Natural killer cell (primary cell): Measurements from ENCODE around the gene CHMP1B. TPM values are rescaled to one million over a fixed set of nuclear protein-coding genes. Genes with fewer than 3 reads are reported as not detected.

Experiments
- ATAC-seq, 3 donors: fragments of 150-1000 bp in 2 of 3; fragments of 200-7000 bp in 1 of 3; cut with Tn5 transposase; 1 replicate in 1 of 3; 2 replicates in 2 of 3; pipeline ENCODE4 v1.10.0; 2021; ENCODE audit warnings: mild to moderate bottlenecking in 2 of 3, moderate library complexity in 2 of 3
- DNase-seq, 2 donors: peaks; one replicate each; pipeline versions ENCODE4 v3.0.0 to v3.0.0-alpha.2; 2013 to 2021; ENCODE audit warnings: mixed read lengths in 1 of 2
- H3K27ac ChIP-seq: one replicate; pipeline ENCODE4 v1.5.1; 2013; ENCODE audit warnings: mild to moderate bottlenecking, low read length
- H3K27me3 ChIP-seq: one replicate; pipeline ENCODE4 v1.6.1; 2013; ENCODE audit warnings: low read length; ENCODE audit not compliant: control insufficient read depth, insufficient read depth
- H3K36me3 ChIP-seq: one replicate; pipeline ENCODE4 v1.6.1; 2013; ENCODE audit warnings: low read length; ENCODE audit not compliant: control insufficient read depth, insufficient read depth
- H3K4me1 ChIP-seq: one replicate; pipeline ENCODE4 v1.6.1; 2013; ENCODE audit warnings: low read length; ENCODE audit not compliant: control insufficient read depth, insufficient read depth
- H3K4me3 ChIP-seq: one replicate; pipeline ENCODE4 v1.5.1; 2013; ENCODE audit warnings: low read length
- H3K9me3 ChIP-seq: one replicate; pipeline ENCODE4 v1.6.1; 2013; ENCODE audit warnings: low read length; ENCODE audit not compliant: control insufficient read depth, insufficient read depth
- H3K27ac Mint-ChIP-seq, 2 donors: one replicate each; pipeline ENCODE4 v1.8.0; 2022; ENCODE audit warnings: mild to moderate bottlenecking in 2 of 2, mixed read lengths in 2 of 2, moderate library complexity in 1 of 2
- H3K27me3 Mint-ChIP-seq, 2 donors: one replicate each; pipeline ENCODE4 v1.8.0; 2022; ENCODE audit warnings: low read depth in 2 of 2, mixed read lengths in 2 of 2
- H3K36me3 Mint-ChIP-seq: one replicate; pipeline ENCODE4 v1.8.0; 2022; ENCODE audit warnings: mixed read lengths
- H3K4me1 Mint-ChIP-seq, 2 donors: one replicate each; pipeline ENCODE4 v1.8.0; 2022; ENCODE audit warnings: mixed read lengths in 2 of 2
- H3K4me3 Mint-ChIP-seq: one replicate; pipeline ENCODE4 v1.8.0; 2022; ENCODE audit warnings: mild to moderate bottlenecking, moderate library complexity, mixed read lengths
- H3K9me3 Mint-ChIP-seq, 2 donors: one replicate each; pipeline ENCODE4 v1.8.0; 2022; ENCODE audit warnings: mixed read lengths in 2 of 2
- CTCF ChIP-seq: fragments of 200-600 bp; IDR thresholded peaks from one replicate; pipeline ENCODE4 v1.8.0; 2022; ENCODE audit warnings: antibody characterized with exemption
- WGBS: methylation state at CpG from one replicate; pipeline ENCODE4 v1.1.7; 2013; ENCODE audit warnings: missing lambda C conversion rate; ENCODE audit not compliant: insufficient coverage; 5-methylcytosine and 5-hydroxymethylcytosine counted together
- intact Hi-C: fragments of 100-400 bp; cut with micrococcal nuclease; formaldehyde crosslinking; loops from one replicate; pipeline ENCODE4 v1.14.2; 2022
- total RNA-seq, 4 donors: library from RNA; stranded (reverse); fragments of 120-200 nt in 1 of 4; gene quantifications; one replicate each; pipeline versions ENCODE4 v1.2.3 to v1.2.4, GENCODE V29; 2013 to 2022

Gene CHMP1B
- total RNA-seq, 3 donors from 2014 or later (not counting 1 experiment from before 2014, with no cell fraction given) = 99.4 to 132 (median 110) TPM

DNA sequence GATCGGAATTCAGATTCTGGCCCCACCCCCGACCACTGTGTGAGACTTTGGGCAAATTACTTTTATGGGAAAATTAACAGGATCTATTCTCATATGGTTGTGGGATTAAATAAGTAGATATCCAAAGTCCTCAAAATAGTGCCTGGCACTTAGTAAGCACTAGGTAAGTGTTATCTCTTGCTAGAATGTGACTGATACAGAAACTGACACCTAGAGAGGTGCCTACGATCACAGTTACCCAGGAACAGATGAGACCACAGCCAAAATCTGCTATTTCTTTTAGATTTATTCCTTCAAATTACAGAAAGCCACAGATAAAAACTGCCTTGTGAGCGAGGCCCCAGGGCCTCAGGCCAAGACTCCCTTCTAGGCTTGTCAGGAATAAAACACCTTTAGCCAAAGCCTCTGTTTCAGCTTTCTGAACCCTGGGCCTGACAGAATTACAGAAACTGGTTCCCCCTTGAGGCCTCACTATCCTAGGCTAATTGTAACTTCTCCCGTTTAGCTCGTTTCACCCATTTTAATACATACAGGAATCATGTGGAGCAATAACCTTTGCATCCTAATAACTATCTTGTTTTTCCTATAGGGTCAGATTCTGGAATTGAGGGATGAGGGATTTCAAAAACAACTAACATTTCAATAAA, 22.3 kb upstream of the CHMP1B start:
- Mint-ChIP-seq H3K36me3 (no peaks in the 10 kb centered on the region), H3K9me3 (no peaks in the 10 kb centered on the region), H3K4me3 (no peak overlapping the region), H3K4me1 (peaks cover 6 to 11% of the 10 kb centered on the region in 2 donors), H3K27me3 (no peaks in the 10 kb centered on the region), H3K27ac (peak overlapping the region; percentile 55 to 86)
- TF ChIP-seq CTCF = no peak
- no peaks in the 10 kb centered on the region for H3K4me1 ChIP-seq
- 64% methylated on average over 5 of the region's 6 CpGs for WGBS
- no peak overlapping the region for H3K4me3 ChIP-seq
- H3K27me3 ChIP-seq = no peaks in the 10 kb centered on the region
- DNase-seq (peak in 1 of 2 donors; percentile 15), ATAC-seq (peak; percentile 82 to 95 (median 94))
- no peaks in the 10 kb centered on the region for H3K9me3 ChIP-seq
- no peaks in the 10 kb centered on the region for H3K36me3 ChIP-seq
- intact Hi-C loops = no loop called here
- peak overlapping the region; percentile 63 for H3K27ac ChIP-seq

- WGBS = 100% methylated on average over 2 of the region's 4 CpGs
- DNase-seq (no peak), ATAC-seq (no peak)
- no peak for TF ChIP-seq CTCF
- H3K4me3 ChIP-seq = no peak overlapping the region
- peaks cover 6 to 11% of the 10 kb centered on the region in 2 donors for H3K4me1 Mint-ChIP-seq
- no peaks in the 10 kb centered on the region for H3K4me1 ChIP-seq
- no peaks in the 10 kb centered on the region for H3K9me3 ChIP-seq
- H3K27me3 Mint-ChIP-seq = no peaks in the 10 kb centered on the region
- H3K27me3 ChIP-seq = no peaks in the 10 kb centered on the region
- H3K36me3 Mint-ChIP-seq = no peaks in the 10 kb centered on the region
- no peak overlapping the region for H3K27ac Mint-ChIP-seq
- intact Hi-C loops = no loop called here
- no peaks in the 10 kb centered on the region for H3K36me3 ChIP-seq
- no peak overlapping the region for H3K4me3 Mint-ChIP-seq
- no peaks in the 10 kb centered on the region for H3K9me3 Mint-ChIP-seq
- H3K27ac ChIP-seq = no peak overlapping the region
These were observed 20.6 kb upstream of the CHMP1B start for GRCh38 chr18:11830585-11830984.

- no peak overlapping the region for H3K4me3 Mint-ChIP-seq
- Histone ChIP-seq H3K4me1 (no peaks in the 10 kb centered on the region), H3K36me3 (no peaks in the 10 kb centered on the region), H3K9me3 (no peaks in the 10 kb centered on the region), H3K27me3 (no peaks in the 10 kb centered on the region), H3K27ac (no peak overlapping the region), H3K4me3 (no peak overlapping the region)
- H3K27ac Mint-ChIP-seq = no peak overlapping the region
- H3K4me1 Mint-ChIP-seq = peaks cover 4 to 6% of the 10 kb centered on the region in 2 donors
- DNase-seq (no peak), ATAC-seq (no peak)
- WGBS = 86% methylated on average over 1 of the region's 3 CpGs
- no peaks in the 10 kb centered on the region for H3K36me3 Mint-ChIP-seq
- intact Hi-C loops = no loop called here
- no peak for TF ChIP-seq CTCF
- no peaks in the 10 kb centered on the region for H3K27me3 Mint-ChIP-seq
- H3K9me3 Mint-ChIP-seq = no peaks in the 10 kb centered on the region
These were observed 19.3 kb upstream of the CHMP1B start for GRCh38 chr18:11831921-11832320.

DNA sequence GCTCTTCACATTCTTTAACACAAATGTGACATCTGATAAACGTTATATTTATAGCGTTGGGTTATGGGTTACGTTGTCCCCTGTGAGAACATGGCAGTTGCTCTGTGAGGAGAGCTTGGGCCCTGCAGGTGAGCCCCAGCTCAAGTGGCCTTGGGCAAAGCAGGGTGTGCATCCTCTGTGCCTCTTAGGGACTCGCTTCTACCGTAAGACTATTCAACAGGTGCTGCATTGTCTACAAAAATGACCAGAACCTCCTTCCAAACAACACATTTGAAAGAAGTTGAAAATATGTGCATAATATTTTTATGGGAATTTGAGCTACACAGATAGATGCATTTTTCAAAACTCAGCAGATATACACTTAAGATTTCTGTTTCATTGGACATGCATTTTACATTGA, 16.4 kb upstream of the CHMP1B start:
- ATAC-seq = no peak
- no peak overlapping the region for H3K4me3 ChIP-seq
- no peaks in the 10 kb centered on the region for H3K27me3 ChIP-seq
- no peaks in the 10 kb centered on the region for H3K36me3 ChIP-seq
- Mint-ChIP-seq H3K4me1 (no peaks in the 10 kb centered on the region), H3K27me3 (no peaks in the 10 kb centered on the region), H3K36me3 (no peaks in the 10 kb centered on the region), H3K4me3 (no peak overlapping the region), H3K9me3 (no peaks in the 10 kb centered on the region), H3K27ac (no peak overlapping the region)
- DNase-seq = no peak
- no peak overlapping the region for H3K27ac ChIP-seq
- intact Hi-C loops = no loop called here
- no peaks in the 10 kb centered on the region for H3K9me3 ChIP-seq
- WGBS = 87% methylated on average over 5 of the region's 5 CpGs
- no peaks in the 10 kb centered on the region for H3K4me1 ChIP-seq
- TF ChIP-seq CTCF = no peak
